GM18951 (cell line): ENCODE results near the gene RELN.

Experiments
- POLR2A ChIP-seq: IDR thresholded peaks from 4 replicates; pipeline ENCODE4 v1.6.1; 2011; ENCODE audit warnings: mild to moderate bottlenecking; ENCODE audit not compliant: insufficient read length, insufficient read depth; ENCODE audit errors: extremely low read depth
- in situ Hi-C: fragments of 300-500 bp; cut with MboI; formaldehyde crosslinking; loops from one replicate; pipeline ENCODE4 v1.12.0; 2022; ENCODE audit warnings: low sequenced_read_pairs, mixed read lengths, inconsistent platforms; ENCODE audit not compliant: unreplicated experiment

RELN gene

DNA sequence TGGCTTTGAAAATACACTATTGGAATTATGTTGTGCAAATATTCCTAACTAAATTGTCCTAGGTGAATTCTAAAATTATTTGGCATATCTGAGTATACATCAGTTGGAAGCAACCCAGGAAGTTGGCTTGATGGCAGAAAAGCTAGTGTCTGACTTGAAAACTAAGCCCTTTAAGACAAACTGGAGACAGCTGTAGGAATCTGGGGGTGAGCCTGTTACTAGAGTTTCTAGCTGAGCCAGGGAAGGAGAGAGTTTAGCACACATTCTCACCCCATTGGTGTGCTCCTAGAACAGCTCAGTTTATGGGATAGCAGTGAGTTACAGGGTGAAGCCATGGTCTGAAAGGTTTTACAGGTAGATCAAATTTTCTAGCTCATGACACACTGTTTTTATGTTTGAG is 333.2 kb downstream of the RELN start:
- in situ Hi-C loops: no loop called here
- no peak for TF ChIP-seq POLR2A

DNA sequence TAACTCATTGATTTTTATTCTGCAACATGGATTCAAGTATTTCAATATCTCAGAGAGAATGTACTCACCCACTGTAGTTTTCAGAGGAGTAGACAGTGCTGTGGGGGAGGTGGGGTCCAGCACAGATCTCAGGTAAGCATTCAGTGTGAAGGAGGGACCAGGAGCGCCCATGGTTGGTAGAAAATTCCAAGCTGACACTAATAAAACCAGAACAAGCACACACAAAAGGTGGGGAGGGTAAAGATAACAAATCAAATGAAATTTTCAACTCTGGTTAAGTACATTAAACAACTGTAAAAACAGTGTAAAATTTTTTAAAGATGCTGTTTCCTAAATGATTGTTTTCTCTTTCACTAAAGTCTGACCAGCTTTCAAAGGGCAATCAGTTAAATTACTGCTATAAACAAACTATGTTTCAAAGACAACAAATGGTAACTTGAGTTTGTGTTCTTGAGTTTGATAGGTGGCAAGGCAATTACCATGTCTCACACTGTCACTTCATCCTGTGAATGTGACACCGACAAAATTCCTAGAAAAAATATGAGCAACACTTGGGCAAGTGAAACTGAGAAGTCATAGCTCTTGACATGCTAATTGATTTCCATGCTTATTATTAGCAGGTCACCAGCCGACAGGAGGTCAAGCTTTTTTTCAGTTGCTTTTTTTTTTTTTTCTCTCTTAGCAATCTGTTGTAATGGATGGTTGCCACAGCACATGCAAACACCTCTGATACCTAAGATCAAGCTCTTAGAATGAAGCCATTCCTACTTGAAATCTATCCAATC is 337.7 kb downstream of the RELN start:
- TF ChIP-seq POLR2A: no peak
- in situ Hi-C loops: no loop called here

DNA sequence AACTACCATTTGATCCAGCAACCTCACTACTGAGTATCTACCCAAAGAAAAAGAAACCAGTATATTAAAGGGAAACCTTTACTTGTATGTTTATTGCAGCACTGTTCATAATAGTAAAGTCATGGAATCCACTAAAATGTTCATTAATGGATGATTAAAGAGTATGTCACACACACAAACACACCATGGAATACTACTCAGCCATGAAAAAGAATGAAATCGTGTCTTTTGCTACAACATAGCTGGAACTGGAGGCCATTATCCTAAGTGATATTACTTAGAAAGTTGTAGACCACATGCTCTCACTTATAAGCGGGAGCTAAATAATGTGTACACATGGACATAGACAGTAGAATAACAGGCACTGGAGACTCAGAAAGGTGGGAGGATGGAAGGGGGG is 340.4 kb downstream of the RELN start:
- TF ChIP-seq POLR2A: no peak
- in situ Hi-C loops: no loop called here

DNA sequence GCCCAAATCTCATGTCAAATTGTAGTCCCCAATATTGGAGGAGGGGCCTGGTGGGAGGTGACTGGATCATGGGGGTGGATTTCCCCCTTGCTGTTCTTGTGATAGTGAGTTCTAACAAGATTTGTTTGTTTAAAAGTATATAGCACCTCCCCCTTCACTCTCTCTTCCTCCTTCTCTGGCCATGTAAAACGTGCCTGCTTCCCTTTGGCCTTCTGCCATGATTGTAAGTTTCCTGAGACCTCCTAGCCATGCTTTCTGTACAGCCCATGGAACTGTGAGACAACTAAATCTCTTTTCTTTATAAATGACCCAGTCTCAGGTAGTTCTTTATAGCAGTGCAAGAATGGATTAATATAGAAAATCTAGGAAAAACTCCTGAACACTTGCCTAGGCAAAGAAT is 341.3 kb downstream of the RELN start:
- in situ Hi-C loops: no loop called here
- no peak for TF ChIP-seq POLR2A

- in situ Hi-C loops: no loop called here
- no peak for TF ChIP-seq POLR2A
Observed at GRCh38 chr7:103644319-103644718, 345.1 kb downstream of the RELN start.

- no peak for TF ChIP-seq POLR2A
Observed at GRCh38 chr7:103640031-103640779, 349.3 kb downstream of the RELN start.

GRCh38 chr7:103637726-103638125 is 351.7 kb downstream of the RELN start:
- in situ Hi-C loops: no loop called here
- no peak for TF ChIP-seq POLR2A

More at GRCh38 chr7:103640031-103640779, 349.3 kb downstream of the RELN start:
- in situ Hi-C loops: no loop called here

DNA sequence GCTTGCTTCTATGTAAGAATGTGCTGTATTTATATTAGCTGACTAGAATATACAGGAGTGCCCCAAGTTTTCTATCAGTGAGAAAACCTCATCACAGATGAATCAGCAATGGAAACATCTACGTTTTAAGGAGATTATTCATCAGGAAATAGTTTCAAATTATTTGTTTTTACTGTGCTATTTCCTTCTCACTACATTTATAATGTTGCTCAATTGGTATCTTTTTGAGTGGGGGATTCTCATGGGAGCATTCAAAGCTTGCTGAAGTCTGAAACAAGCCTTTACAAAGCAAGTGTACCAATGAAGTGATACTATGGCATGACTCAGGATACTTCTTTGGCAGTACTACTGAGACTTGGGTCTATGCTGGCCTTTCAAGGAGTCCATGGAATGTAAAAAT is 352.4 kb downstream of the RELN start:
- in situ Hi-C loops: no loop called here
- TF ChIP-seq POLR2A: no peak

GRCh38 chr7:103636153-103636552 is 353.3 kb downstream of the RELN start:
- in situ Hi-C loops: no loop called here

GRCh38 chr7:103632972-103633371 is 356.5 kb downstream of the RELN start:
- in situ Hi-C loops: no loop called here
- no peak for TF ChIP-seq POLR2A

More at GRCh38 chr7:103636153-103636552, 353.3 kb downstream of the RELN start:
- TF ChIP-seq POLR2A: no peak

DNA sequence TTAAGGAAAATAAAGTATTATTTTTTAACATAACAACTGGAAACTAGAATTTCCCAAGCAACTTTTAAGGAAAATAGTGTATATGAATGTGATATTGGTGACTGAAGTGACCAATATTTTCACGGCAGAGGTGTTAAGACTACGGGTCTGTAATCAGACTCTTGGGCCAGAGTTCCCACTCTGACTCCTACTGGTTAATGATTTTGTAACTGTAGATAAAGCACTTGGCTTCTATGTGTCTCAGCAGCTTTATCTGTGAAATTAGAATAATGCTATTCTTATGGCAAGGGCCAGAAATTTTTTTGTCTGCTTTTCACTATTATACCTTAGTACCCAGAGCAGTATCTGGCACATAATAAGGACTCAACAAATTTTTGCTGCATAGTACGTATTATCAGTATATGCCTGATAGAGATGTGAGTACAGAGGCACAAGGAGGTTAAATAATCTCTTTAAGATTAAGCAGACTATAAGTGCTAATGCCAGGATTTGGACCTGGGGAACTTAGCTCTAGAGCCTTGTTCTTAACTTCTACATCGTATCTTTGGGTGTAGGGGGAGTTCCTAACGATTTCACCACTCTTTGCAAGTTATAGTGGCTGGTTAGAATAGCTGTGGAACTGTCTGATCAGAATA is 357.3 kb downstream of the RELN start:
- no peak for TF ChIP-seq POLR2A
- in situ Hi-C loops: no loop called here

DNA sequence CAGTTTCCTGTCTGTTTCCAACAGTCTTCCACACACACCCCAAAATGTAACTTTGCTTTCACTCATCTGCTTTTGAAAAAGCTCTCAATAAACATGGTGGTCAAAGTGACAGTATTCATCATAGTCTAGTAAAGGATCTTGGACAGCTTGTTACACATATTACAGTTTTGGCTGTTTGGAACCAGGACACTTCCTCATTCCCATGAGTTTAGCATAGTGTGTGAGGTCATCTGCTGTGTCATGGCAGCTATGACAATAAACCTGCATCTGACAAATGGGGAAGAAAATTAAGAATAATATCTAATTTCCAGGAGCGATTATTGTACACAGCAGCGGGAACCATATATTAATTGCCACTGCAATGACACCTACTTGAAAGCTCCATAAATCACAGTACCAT is 359.1 kb downstream of the RELN start:
- in situ Hi-C loops: no loop called here
- no peak for TF ChIP-seq POLR2A

- in situ Hi-C loops: no loop called here
- no peak for TF ChIP-seq POLR2A
Observed at GRCh38 chr7:103628742-103629141, 360.7 kb downstream of the RELN start.
